GM19238 (cell line): ENCODE data around the gene GNG7.
"Not testable (repeated sequence)": the region's sequence is repeated elsewhere in the genome, so short reads cannot be mapped to it uniquely, and the experiment has no call there.

Source experiments
- DNase-seq: peaks from one replicate; pipeline ENCODE4 v3.0.0; 2011; ENCODE audit warnings: low spot score; ENCODE audit not compliant: insufficient read length

The GNG7 gene

DNA sequence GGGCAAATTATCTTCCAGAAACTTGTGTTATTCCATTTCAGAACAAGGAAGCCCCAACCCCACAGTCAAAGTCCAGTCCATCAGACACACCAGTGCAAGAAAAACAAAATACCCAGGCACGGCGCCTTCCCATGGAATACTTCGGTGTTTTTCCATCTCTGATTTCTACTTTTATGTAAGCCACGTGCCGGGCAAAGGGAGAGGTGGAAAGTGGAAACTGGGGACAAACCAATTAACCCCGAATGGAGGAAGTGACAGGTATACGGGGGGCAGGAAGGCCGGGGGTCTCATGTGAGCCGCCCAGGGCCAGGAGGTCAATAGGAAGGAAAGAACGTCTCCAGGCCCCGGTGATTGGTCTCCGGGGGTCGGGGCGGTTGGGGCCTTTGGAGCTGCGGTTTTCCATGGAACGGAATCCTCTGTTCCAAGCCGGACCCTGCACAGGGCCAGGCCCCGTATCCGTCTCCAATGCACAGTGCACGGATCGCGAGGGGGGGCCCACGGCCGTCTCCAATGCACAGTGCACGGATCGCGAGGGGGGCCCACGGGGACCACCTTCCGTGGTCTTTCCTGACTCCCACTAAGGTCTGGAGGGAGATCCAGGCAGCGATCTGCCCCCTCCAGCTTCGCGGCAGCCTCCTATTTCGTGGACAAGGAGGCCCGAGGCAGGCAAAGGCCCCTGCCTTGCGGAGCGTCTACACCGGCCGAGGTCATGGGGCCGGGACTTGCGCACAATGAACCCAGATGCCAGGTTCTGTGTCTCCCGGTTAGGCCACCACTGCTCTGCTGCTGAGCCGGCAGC, 146.9 kb downstream of the GNG7 start:
- no peak for DNase-seq

DNA sequence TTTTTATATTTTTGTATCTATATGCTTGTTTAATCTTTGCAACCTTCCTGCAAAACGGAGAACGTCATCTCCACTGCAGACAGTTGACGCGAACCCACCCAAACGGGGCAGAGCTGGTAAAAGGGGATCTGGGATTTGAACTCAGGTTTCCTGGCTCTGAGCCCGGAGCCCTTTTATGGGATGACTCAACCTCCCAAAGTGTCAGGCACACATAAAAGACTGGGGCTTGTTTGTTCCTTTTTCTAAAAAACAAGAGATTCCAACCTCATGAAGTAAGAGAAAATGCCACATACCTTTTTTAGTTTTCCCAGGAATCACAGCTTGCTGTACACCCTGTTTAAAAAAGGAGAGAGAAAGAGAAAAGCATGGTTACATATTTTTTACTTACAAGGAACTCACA, 147.6 kb downstream of the GNG7 start:
- no peak for DNase-seq

DNA sequence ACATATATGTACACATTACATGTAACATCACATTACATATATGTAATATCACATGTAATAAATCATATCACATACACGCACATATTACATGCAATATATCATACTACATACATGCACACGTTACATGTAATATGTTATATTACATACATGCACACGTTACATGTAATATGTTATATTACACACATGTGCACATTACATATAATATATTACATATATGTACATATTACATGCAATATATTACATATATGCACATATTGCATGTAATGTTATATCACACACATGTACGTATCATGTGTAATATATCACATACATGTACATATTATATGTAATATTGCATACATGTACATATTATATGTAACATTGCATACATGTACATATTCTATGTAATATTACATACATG, 149.0 kb downstream of the GNG7 start:
- DNase-seq = no peak

DNA sequence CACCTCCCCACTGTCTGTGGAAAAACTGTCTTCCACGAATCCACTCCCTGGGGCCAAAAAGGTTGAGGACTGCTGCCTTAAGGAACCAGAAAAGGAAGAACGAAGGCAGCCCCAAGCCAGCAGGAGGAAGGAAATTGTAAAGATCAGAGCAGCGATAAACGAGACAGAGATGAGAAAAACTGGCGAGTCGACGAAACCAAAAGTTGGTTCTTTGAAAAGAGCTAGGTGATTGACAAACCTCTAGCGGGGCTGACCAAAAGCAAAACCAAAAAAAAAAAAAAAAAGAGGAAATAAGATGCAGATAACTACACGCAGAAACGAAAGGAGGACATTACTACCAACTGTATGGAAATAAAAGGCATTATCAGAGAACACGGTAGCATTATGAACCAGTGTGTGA, 149.6 kb downstream of the GNG7 start:
- DNase-seq = peak; percentile 75

DNA sequence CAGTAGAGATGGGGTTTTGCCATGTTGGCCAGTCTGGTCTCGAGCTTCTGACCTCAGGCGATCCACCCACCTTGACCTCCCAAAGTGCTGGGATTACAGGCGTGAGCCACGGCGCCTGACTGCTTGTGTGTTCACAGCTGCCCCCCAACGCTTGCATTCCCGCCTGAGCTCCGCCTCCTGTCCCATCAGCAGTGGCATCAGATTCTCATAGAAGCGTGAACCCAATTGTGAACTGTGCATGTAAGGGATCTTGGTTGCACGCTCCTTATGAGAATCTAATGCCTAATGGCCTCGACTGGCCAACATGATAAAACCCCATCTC, 150.7 kb downstream of the GNG7 start:
- DNase-seq = no peak

DNA sequence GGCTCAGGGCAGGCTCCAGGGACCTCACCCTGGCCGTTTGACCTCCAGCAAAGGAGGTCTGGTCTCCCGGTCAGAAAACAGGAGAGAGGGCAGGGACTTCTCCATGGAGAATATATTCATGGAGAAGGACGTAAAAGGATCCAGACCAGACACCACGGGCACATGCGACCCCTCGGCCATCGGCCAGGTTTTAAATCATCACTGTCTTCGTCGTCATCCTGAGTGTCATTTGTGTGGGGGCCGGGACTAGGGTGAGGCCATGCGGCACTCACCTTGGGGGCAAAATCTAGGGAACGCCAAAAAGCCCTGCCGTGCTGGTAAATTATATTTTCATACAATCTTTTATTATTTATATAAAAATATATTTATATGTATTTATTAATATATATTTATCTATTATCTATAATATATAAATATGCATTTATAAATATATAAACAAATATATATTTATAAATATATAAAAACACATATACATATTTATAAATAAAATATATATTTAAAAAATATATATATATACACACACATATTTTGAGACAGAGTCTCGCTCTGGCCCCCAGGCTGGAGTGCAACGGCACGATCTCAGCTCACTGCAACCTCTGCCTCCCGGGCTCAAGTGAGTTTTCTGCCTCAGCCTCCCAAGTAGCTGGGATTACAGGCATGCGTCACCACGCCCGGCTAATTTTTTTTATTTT, 151.2 kb downstream of the GNG7 start:
- DNase-seq = no peak

DNA sequence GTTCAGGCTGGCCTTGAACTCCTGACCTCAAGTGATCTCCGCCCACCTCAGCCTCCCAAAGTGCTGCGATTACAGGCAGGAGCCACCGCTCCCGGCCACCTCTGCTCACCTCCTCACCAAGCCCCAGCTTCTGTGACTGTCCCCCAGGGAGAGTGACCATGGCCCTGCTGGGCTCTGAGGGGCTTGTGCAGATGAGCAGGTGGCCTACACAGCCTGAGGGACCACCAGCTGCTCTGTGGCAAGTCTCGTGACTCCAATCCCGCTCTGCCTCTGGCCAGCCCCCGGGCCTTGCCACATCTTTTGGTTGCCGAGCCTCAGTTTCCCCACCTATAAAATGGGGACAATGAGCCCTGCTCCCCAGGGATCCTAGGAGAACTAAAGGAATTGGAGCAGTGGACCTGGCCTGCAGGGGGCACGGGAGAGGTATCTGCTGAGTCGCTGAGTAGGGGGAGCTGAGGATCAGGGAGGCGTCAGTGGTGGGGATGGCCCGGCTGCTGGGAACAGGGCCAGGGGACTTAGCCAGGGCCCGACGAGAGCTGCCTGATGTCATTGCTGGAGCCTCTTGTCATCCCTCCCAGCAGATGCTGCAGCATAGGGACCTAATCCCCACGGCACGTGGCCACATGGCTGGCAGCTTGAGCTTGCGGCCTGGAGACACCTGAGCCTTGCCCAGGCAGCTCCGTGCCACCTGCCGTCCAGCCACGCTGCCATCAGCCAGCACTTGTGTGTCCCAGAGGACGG, 151.9 kb downstream of the GNG7 start:
- no peak for DNase-seq

DNA sequence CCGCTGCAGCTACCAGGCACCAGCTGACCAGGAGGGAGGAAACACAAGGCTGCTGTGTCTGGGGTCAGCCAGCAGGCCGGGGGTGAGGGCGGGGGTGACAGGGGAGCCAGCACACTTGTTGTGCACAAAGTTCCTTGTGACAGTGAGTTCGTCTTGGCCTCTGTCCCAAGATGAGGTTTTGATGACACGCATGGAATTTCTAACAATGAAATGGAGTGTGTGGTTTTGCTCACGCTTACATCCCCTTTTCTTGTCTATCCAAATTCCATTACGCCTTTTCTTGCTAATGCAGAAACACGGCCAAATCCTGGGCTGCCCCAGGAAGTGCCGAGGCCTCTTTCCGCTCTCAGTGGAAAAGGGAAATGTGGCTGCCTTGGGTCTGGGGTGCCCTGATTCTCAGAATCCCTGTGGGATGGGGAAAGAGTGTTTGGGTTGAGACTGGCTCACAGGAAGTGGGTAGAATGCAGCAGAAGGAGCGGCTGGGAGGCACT, 152.7 kb downstream of the GNG7 start:
- no peak for DNase-seq

DNA sequence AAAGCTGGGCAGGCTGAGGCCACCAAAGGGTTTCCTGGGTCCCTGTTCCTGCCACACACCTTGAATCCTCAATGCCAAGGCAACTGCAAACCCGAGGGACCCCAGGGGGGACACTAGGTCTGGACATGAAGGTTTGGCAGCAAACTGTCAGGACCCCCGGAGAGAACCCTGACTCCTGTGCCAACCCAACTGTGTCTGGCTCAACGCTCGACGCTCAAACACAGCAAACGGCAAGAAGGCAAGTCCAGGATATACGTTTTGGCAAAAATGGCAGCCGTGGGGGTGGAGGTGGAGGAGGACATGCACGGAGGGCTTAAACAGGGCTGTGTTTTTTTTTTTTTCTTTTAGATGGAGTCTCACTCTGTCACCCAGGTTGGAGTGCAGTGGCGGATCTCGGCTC, 153.5 kb downstream of the GNG7 start:
- no peak for DNase-seq

DNA sequence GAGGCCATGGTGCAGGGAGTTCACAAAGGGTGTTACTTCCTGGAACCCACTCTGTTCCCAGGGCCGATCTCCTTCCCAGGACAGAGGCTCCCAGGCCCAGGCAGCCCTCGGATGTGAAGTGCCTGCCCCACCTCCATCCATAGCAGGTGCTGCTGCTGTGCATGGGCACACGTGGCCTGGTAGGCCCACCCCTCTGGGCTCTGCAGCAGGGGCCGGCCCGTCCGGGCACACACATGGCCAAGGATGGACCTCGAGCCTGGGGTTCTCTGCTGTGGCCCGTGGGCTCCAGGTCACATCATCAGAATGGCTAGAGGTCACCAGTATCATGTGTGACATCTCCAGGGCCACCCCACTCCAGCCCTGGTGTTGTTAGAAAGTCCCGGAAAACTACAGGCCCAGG, 154.8 kb downstream of the GNG7 start:
- DNase-seq = no peak

DNA sequence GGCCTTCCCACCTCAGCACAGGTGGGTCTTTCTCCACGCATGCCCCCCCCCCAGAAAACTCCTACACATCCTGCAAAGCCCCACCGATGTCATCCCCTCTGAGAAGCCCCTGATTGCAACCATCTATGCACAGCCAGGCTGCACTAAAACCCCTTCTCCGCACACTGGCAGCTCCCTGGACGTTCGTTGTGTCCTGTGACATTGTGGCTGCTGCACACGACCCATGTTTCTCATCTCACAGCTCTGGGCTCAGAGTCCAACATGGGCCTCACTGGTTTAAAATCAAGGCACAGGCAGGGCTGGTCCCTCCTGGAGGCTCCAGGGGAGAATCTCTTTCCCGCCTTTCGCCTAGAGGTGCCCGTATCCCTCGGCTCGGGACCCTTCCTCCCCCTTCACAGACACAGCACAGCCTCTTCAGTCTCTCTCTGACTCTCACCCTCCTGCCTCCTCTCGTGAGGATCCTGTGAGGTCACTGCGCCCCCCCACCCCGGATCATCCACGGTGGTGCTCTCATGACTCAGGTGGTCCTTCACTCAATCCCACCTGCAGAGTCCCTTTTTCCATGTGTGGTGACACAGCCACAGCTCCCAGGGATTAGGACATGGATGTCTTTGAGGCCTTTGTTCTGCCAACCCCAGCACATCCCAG, 155.3 kb downstream of the GNG7 start:
- no peak for DNase-seq

DNA sequence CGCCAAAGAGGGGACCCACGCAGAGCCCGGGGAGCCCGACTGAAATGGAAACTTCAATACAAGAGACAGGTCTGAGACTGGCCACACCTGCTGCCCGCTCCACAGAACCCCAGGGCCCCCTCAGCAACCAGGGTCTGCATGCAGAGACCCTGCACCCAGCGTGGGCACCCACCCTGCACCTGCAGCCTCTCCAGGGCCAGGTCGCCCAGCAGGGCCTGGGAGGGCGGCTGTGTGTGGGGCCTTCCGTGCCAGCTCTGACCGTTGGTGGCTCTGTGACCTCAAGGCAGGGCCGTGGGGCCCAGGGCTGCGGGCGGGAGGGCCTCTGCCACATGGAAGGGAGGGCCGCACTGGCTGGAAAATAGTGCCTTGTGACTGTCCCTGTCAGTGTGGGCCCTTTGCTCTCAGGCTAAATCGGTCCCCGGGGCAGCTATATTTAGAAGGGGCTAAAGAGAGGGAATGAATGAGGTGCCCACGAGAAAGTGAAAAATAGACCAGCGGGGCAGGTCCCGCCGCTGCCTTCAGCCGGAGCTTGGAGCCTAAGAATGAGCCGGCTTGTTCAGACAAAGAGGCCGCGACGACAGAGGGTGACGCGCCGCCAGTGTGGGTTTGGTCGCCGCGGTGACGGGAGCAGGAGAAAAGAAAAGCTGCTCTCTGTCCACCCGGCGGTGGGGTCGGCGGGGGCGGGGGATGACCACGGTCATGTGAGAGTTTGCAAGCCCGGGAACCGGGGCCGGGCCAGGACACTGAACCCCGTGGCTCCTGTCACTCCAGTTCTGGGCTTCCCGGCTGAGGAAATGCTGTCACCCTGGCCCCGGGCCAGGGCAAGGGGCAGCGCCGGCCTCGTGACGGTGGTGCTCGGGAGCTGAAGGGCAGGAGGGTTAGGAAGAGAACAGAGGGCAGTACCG, 156.1 kb downstream of the GNG7 start:
- DNase-seq = no peak

DNA sequence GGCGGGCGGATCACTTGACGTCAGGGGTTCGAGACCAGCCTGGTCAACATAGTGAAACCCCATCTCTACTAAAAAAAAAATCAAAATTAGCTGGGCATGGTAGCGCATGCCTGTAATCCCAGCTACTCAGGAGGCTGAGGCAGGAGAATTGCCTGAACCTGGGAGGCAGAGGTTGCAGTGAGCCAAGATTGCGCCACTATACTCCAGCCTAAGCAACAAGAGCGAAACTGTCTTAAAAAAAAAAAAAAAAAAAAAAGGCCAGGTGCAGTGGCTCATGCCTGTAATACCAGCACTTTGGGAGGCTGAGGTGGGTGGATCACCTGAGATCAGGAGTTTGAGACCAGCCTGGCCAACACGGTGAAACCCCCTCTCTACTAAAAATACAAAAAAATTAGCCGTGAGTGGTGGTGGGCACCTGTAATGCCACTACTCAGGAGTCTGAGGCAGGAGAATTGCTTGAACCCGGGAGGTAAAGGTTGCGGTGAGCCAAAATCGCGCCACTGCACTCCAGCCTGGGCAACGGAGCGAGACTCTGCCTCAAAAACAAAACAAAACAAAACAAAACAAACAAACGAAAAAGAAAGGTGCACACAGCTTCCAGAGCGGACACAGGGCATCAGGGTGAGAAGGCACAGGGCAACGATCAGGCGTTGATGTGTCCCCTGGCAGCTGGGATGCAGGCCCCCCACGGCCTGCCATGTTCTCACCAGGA, 156.9 kb downstream of the GNG7 start:
- DNase-seq = not testable (repeated sequence)

DNA sequence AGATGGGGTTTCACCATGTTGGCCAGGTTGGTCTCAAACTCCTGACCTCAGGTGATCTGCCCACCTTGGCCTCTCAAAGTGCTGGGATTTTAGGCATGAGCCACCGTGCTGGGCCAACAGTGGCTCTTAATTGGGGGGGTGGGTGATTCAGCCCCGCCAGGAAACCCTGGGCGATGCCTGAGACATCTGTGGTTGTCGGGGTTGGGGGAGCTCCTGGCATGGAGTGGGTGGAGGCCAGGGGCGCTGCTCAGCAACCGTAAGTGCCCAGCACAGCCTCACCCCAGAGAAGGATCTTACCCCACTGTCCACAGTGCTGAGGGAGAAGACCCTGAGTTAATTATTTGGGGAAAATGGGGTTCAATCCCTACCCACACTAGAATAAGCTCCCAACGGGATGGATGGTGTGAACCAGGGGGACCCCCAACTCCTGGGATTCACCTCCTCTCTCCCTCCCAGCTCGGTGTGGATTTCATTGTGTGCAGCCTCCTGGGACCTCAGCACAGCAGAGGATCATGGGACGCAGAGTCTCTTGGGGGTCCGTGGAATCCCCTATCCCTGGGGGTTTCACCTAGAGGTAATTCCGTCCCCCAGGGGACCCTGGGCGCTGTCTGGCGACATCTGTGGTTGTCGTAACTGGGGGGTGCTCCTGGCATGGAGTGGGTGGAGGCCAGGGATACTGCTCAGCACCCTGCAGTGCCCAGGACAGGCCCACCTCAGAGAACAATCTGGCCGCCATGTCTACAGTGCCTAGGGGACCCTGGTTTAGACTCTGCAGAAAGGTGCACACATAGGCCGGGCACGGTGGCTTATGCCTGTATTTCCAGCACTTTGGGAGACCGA, 157.7 kb downstream of the GNG7 start:
- no peak for DNase-seq

DNA sequence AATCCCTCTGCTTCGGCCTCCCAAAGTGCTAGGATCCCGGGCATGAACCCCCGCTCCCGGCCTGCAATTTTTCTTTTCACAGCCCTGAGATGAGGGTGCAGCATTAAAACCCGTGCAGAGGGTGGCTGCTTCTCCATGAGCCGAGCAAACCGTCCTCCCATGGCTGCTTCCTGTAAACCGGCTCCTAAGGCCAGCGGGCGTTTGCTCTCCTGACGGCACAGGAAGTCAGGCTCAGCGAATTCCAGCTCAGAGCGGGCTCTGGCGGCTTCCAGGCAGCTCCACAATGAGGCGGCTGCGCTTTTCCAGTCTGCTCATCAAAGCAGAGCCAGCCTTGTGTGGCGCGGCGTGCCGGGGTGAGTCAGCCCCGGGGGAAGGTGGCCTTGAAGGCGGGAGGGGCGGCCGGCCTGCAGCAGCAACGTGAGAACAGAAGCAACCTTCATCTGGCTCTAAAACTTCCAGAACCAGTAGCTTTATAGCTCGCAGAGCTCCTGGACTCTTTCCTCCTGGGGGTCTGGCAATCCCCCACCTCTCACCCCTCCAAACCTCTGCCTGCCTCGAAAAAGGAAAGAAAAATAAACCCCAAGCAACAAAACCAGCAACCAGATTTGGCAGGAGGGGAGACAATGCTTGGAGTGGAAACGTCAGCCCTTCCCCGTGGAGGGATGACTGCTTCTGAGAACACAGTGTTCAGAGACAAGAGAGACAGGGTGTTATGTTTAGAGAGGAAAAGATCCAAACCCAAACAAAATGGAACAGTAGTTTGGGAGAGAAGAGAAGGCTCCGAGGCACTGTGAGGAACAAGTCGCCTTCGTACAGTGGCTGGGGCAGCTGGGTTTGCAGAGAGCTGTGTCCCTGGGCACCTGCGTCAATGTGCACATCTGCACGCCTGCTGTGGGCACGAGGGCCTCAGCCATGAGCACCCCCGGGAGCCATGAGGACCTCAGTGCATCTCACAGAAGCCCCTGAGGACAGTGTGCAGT, 158.7 kb downstream of the GNG7 start:
- peak; percentile 57 for DNase-seq

DNA sequence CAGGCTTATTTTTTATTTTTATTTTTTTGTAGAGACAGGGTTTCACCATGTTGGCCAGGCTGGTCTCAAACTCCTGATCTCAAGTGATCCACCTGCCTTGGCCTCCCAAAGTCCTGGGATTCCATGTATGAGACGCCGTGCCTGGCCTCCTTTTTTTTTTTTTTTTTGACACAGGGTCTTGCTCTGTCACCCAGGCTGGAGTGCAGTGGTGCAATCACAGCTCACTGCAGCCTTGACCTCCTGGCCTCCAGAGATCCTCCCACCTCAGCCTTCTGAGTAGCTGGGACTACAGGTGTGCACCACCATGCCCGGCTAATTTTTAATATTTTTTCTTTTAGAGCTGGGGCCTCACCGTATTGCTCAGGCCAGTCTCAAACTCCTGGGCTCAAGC, 159.4 kb downstream of the GNG7 start:
- DNase-seq = not testable (repeated sequence)

DNA sequence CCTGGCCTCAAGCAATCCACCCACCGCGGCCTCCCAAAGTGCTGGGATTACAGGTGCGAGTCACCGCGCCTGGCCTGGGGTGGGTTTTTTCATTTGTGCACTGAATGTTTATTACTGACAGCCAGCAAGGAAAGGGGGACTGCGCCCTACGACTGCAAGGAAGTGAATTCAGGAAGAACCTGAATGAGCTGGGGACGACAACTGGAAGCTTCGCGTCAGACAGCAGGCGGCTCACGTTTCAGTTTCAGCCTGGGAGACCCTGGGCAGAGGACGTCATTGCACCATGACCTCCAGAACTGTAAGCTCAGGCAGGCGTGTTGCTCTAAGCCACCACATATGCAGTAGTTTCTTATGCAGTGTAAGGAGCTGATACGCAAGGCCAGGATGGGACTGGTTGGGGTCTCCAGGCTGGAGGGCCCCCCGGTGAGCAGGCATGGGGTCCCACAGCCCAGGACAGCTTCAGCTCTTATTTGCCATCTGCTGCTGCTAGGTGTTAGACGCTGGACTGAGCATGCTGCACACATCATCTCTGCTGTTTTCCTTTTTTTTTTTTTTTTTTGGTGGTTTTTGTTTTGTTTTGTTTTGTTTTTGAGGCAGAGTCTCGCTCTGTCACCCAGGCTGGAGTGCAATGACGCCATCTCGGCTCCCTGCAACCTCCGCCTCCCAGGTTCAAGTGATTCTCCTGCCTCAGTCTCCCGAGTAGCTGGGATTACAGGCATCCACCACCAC, 160.0 kb downstream of the GNG7 start:
- no peak for DNase-seq
